GM23248 (cell line): ENCODE results near the gene MIX23. TPM values are rescaled to one million over a fixed set of nuclear protein-coding genes. Genes with fewer than 3 reads are reported as not detected.

Experiments
- DNase-seq: peaks from one replicate; pipeline ENCODE4 v3.0.0-alpha.2; 2015
- H2AFZ ChIP-seq: fragments of 200-600 bp; sonication (generic); 2 replicates; pipeline ENCODE4 v1.6.1; 2016; ENCODE audit warnings: antibody characterized with exemption
- H3F3A ChIP-seq: fragments of 200-600 bp; sonication (generic); 2 replicates; pipeline ENCODE4 v1.6.1; 2016; ENCODE audit warnings: mild to moderate bottlenecking, antibody characterized with exemption, mixed run types; ENCODE audit not compliant: insufficient read depth
- H3K27ac ChIP-seq: fragments of 200-600 bp; sonication (generic); 2 replicates; pipeline ENCODE4 v1.5.1; 2016; ENCODE audit warnings: mild to moderate bottlenecking
- H3K27me3 ChIP-seq: fragments of 200-600 bp; sonication (generic); replicated peaks from 2 replicates; pipeline ENCODE4 v1.6.1; 2016; ENCODE audit warnings: mild to moderate bottlenecking; ENCODE audit not compliant: insufficient read depth
- H3K36me3 ChIP-seq: fragments of 200-600 bp; sonication (generic); 2 replicates; pipeline ENCODE4 v1.6.1; 2016; ENCODE audit warnings: low read depth, mild to moderate bottlenecking
- H3K4me1 ChIP-seq: fragments of 200-600 bp; sonication (generic); 2 replicates; pipeline ENCODE4 v1.6.1; 2016; ENCODE audit warnings: mild to moderate bottlenecking; ENCODE audit not compliant: insufficient read depth
- H3K4me2 ChIP-seq: fragments of 200-600 bp; sonication (generic); one replicate; pipeline ENCODE4 v1.6.1; 2016; ENCODE audit warnings: mild to moderate bottlenecking; ENCODE audit not compliant: unreplicated experiment
- H3K4me3 ChIP-seq: fragments of 200-600 bp; sonication (generic); 2 replicates; pipeline ENCODE4 v1.5.1; 2016; ENCODE audit warnings: mild to moderate bottlenecking
- H3K79me2 ChIP-seq: fragments of 200-600 bp; sonication (generic); 2 replicates; pipeline ENCODE4 v1.6.1; 2016; ENCODE audit warnings: mild to moderate bottlenecking; ENCODE audit not compliant: insufficient read depth
- H3K9ac ChIP-seq: fragments of 200-600 bp; sonication (generic); 2 replicates; pipeline ENCODE4 v1.6.1; 2016; ENCODE audit warnings: mild to moderate bottlenecking
- H3K9me2 ChIP-seq: fragments of 200-600 bp; sonication (generic); 2 replicates; pipeline ENCODE4 v1.6.1; 2016; ENCODE audit warnings: mixed run types, mild to moderate bottlenecking, moderate library complexity; ENCODE audit not compliant: insufficient read depth
- H3K9me3 ChIP-seq: fragments of 200-600 bp; sonication (generic); one replicate; pipeline ENCODE4 v1.6.1; 2017; ENCODE audit warnings: low read depth
- H4K20me1 ChIP-seq: fragments of 200-600 bp; sonication (generic); 2 replicates; pipeline ENCODE4 v1.6.0; 2016; ENCODE audit not compliant: insufficient read depth
- EZH2 ChIP-seq: fragments of 200-600 bp; sonication (generic); IDR thresholded peaks from 2 replicates; pipeline ENCODE4 v1.6.1; 2018; ENCODE audit warnings: antibody characterized with exemption, mild to moderate bottlenecking; ENCODE audit not compliant: insufficient read depth, poor library complexity, severe bottlenecking
- EZH2phosphoT487 ChIP-seq: fragments of 200-600 bp; sonication (generic); IDR thresholded peaks from 2 replicates; pipeline ENCODE4 v1.6.1; 2018; ENCODE audit warnings: antibody characterized with exemption, moderate library complexity, mild to moderate bottlenecking, low read depth; ENCODE audit not compliant: insufficient read depth
- WGBS, 2 experiments: methylation state at CpG; one replicate each; pipeline ENCODE4 v1.1.6; 2015 to 2017; ENCODE audit warnings: low lambda C conversion rate in 2 of 2, low coverage in 1 of 2; ENCODE audit errors: missing lambda C conversion rate in 2 of 2; 5-methylcytosine and 5-hydroxymethylcytosine counted together
- in situ Hi-C: fragments of 300-500 bp; cut with MboI; formaldehyde crosslinking; loops from 2 replicates; pipeline ENCODE4 v1.15.0; 2020
- polyA plus RNA-seq: library from polyadenylated mRNA; unstranded; fragments of >200 nt; fragmentation: Nextera tagmentation; extraction: Ambion mirVana; gene quantifications from 2 replicates; pipeline ENCODE4 v1.2.1, GENCODE V29; 2016
- total RNA-seq: library from RNA; depleted of rRNA; stranded (reverse); fragments of >200 nt; shearing (Covaris generic); gene quantifications from 2 replicates; pipeline ENCODE4 v1.2.3, GENCODE V29; 2014

The MIX23 gene
- total and polyA plus RNA-seq, 2 experiments from 2014 or later: 12.3 to 22.7 TPM

- peaks cover 9% of the 10 kb centered on the region for H3K4me1 ChIP-seq
- TF ChIP-seq EZH2: no peak
- TF ChIP-seq EZH2phosphoT487: no peak
- in situ Hi-C loops: no loop called here
- H3K27me3 ChIP-seq: no peaks in the 10 kb centered on the region
- no peaks in the 10 kb centered on the region for H3K9me2 ChIP-seq
- H3K4me3 ChIP-seq: peak overlapping the region; percentile 98; the same call in 1 of the 2 replicates
- peak; percentile 49 for DNase-seq
- H3K9me3 ChIP-seq: no peaks in the 10 kb centered on the region
- H3K27ac ChIP-seq: no peak overlapping the region
- H2AFZ ChIP-seq: no peak overlapping the region
- peaks cover 86% of the 10 kb centered on the region for H3K79me2 ChIP-seq
- H3K4me2 ChIP-seq: peak overlapping the region; percentile 94
- peaks cover 19% of the 10 kb centered on the region for H3K36me3 ChIP-seq
- no peaks in the 10 kb centered on the region for H4K20me1 ChIP-seq
- 0 out of 2 replicates have a peak overlapping the region, but pooled peaks have one; percentile 97 for H3K9ac ChIP-seq
- WGBS, 2 experiments: 62 to 71% methylated on average over 3 of the region's 3 CpGs
- peaks cover 10% of the 10 kb centered on the region; the same call in 1 of the 2 replicates for H3F3A ChIP-seq
Observed at GRCh38 chr3:122414391-122414790, 31.4 kb upstream of the MIX23 start.

GRCh38 chr3:122410639-122411038 is 27.6 kb upstream of the MIX23 start:
- H3K9ac ChIP-seq: no peak overlapping the region
- no peak overlapping the region for H3K27ac ChIP-seq
- H2AFZ ChIP-seq: no peak overlapping the region
- no peaks in the 10 kb centered on the region for H3K9me2 ChIP-seq
- H3K4me3 ChIP-seq: no peak overlapping the region
- H4K20me1 ChIP-seq: no peaks in the 10 kb centered on the region
- H3K79me2 ChIP-seq: peaks cover 54% of the 10 kb centered on the region
- 93 to 97% methylated on average over 6 of the region's 6 CpGs for WGBS, 2 experiments
- no peak overlapping the region for H3K4me2 ChIP-seq
- H3K4me1 ChIP-seq: peaks cover 9% of the 10 kb centered on the region
- DNase-seq: no peak
- H3K9me3 ChIP-seq: no peaks in the 10 kb centered on the region
- H3K27me3 ChIP-seq: no peaks in the 10 kb centered on the region
- H3F3A ChIP-seq: peaks cover 10% of the 10 kb centered on the region; the same call in 1 of the 2 replicates
- in situ Hi-C loops: no loop called here
- TF ChIP-seq EZH2phosphoT487: no peak
- no peak for TF ChIP-seq EZH2
- H3K36me3 ChIP-seq: peaks cover 34% of the 10 kb centered on the region

DNA sequence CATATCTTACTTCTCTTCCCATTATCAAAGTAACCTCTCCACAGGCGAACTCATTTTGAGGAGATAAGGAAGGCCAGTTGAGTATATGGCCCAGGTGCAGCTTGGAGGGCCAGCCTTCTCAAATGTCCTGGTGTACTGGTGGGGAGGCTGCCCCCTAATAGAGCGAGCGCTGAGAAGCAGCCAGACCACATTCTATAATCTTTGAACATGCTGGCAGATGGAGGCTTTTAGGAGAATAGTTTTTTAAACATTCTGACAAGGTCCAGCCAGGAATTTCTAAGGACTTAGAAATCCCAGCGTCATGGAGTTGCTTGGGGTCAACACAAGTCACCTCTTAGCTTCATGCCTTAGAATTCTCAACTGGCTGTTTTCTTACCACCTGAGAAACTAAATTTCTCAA is 27.1 kb upstream of the MIX23 start:
- H3K9me3 ChIP-seq: no peaks in the 10 kb centered on the region
- peaks cover 49% of the 10 kb centered on the region for H3K79me2 ChIP-seq
- no peak for DNase-seq
- peaks cover 7% of the 10 kb centered on the region; the same call in 1 of the 2 replicates for H3F3A ChIP-seq
- H3K4me2 ChIP-seq: no peak overlapping the region
- no peak overlapping the region for H3K27ac ChIP-seq
- H3K27me3 ChIP-seq: no peaks in the 10 kb centered on the region
- no peak overlapping the region for H3K4me3 ChIP-seq
- no peaks in the 10 kb centered on the region for H3K9me2 ChIP-seq
- TF ChIP-seq EZH2phosphoT487 (no peak), EZH2 (no peak)
- WGBS, 2 experiments: 97 to 98% methylated on average over 4 of the region's 4 CpGs
- no peak overlapping the region for H3K9ac ChIP-seq
- peaks cover 34% of the 10 kb centered on the region for H3K36me3 ChIP-seq
- peaks cover 8% of the 10 kb centered on the region for H3K4me1 ChIP-seq
- no peaks in the 10 kb centered on the region for H4K20me1 ChIP-seq
- no peak overlapping the region for H2AFZ ChIP-seq
- in situ Hi-C loops: no loop called here

DNA sequence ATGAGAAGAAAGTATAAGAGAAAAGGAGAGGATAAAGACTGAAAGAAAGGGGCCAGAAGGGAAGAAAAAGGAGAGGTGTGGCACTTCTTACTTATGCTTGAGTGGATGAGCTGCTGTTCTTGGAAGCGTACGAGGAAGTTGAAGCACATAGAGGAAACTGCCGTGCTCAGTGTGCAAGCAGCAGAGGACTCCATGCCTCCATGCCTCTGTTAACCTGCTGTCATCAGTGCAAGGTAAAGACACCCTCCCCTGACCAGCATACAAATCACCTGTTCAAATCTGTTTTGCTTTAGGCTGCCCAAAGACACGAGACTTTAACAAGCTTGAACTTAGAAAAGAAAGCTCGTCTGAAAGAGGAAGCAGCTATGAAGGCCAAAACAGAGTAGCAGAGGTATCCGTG is 26.4 kb upstream of the MIX23 start:
- 80 to 84% methylated on average over 6 of the region's 6 CpGs for WGBS, 2 experiments

More for the DNA sequence above, 26.4 kb upstream of the MIX23 start:
- H2AFZ ChIP-seq: no peak overlapping the region
- no peak overlapping the region for H3K4me2 ChIP-seq
- no peak for DNase-seq
- no peak overlapping the region for H3K27ac ChIP-seq
- H3K36me3 ChIP-seq: peaks cover 34% of the 10 kb centered on the region
- TF ChIP-seq EZH2phosphoT487: no peak
- TF ChIP-seq EZH2: no peak
- H3K9me3 ChIP-seq: no peaks in the 10 kb centered on the region
- no peaks in the 10 kb centered on the region for H3K9me2 ChIP-seq
- H3K79me2 ChIP-seq: peaks cover 42% of the 10 kb centered on the region
- H3F3A ChIP-seq: peaks cover under 1% of the 10 kb centered on the region; the same call in 1 of the 2 replicates
- H4K20me1 ChIP-seq: no peaks in the 10 kb centered on the region
- no peak overlapping the region for H3K9ac ChIP-seq
- H3K4me1 ChIP-seq: peaks cover under 1% of the 10 kb centered on the region
- no peaks in the 10 kb centered on the region for H3K27me3 ChIP-seq
- H3K4me3 ChIP-seq: no peak overlapping the region
- in situ Hi-C loops: no loop called here
